GM18499 (cell line): ENCODE results near the gene TYROBP.
A peak's percentile ranks its signal among the peaks of the same experiment; 100 is the strongest.
"Not testable (repeated sequence)": the region's sequence is repeated elsewhere in the genome, so short reads cannot be mapped to it uniquely, and the experiment has no call there.

Experiments
- ATAC-seq: cut with Tn5 transposase; IDR thresholded peaks from one replicate; pipeline ENCODE4 v1.9.1; 2021; ENCODE audit warnings: moderate number of reproducible peaks; ENCODE audit not compliant: insufficient read depth, unreplicated experiment

Gene TYROBP

DNA sequence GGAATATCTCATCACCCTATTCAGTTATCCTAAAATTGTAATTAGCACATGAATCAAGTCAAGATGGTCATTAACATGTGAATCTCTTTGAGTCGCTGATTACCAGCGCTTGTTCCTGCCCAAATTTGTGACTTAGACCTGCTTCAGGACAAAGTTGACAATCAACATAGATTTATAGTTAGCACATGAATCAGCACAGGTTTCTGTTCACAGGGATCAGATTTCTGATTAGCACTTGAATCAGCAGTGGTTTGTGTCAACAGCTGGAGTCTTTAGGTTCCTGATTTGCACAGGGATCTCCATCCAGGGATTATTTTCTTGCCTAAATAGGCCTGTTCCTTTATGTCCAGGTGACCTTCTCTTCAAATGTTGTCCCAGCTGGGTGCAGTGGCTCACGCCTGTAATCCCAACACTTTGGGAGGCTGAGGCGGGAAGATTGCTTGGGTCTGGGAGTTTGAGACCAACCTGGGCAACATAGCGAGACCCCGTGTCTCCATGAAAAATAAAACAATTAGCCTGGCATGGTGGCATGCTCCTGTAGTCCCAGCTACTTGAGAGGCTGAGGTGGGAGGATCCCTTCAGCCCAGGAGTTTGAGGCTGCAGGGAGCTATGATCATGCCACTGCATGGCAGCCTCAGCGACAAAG is 24.3 kb upstream of the TYROBP start:
- no peak for ATAC-seq

DNA sequence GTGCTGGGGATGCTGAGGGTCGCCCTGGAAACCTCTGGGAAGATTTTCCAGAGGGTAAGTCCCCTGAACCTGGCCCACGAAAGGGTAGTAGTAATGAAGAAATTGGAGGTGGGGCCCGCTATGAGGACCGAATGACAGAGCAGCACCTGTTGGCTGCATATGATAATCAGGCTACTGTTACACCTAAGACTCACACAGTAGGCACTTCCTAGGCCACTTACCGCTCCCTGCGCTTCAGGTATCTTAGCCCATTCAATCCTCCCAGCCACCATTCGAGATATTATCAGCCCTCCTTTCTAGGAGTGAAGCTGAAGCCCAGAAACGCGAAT is 23.7 kb upstream of the TYROBP start:
- ATAC-seq = no peak

DNA sequence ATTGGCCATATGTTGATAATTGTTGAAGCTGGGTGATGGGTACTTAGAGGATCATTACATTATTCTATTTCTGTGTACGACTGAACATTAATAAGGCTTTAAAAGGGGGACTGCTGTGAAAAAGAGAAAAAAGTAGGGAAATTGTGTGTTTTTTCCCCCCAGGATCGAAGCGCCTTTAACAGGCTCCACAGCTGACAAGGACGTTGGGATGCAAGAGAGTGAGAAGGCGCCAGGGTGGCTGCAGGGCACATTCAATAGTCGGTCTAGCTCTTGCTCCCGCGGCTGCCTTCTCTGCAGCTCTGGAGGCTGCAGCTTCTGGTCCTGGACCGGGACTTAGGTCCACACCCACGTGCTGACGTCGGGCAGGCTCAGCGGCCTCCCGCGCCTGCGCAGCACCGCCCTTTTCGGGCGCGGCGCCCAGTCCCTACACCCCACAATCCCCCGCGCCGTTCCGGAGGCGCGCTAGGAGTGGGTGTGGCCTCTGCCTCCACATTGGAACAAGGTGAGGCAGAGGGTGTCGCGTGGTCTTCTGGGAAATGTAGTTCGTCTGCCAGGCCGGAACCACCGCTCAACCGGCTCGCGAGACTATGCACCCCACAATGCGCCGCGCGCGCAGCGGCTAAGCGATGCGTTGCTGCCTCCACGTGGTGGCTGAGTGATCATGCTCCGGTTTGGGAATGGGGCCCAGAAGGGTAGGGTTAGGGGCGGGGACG is 23.2 kb upstream of the TYROBP start:
- ATAC-seq = peak; percentile 85

DNA sequence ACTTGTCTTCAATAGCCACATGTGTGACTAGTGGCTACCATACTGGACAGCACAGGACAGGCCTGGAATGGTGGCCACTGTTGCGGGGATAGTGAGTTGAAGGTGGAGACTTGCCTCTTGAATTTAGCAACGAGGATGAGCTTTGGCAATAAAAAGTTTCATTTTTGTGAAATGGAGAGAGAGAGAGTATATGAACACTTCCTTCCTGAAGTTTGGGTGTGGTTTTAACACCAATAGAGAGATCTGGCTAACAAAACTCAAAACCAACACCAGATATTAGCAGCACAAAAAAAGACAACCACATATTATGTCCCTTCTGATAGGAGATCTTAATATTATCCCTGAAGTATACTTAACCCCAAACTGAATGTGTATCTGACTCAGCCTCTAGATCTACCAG is 21.8 kb upstream of the TYROBP start:
- no peak for ATAC-seq

DNA sequence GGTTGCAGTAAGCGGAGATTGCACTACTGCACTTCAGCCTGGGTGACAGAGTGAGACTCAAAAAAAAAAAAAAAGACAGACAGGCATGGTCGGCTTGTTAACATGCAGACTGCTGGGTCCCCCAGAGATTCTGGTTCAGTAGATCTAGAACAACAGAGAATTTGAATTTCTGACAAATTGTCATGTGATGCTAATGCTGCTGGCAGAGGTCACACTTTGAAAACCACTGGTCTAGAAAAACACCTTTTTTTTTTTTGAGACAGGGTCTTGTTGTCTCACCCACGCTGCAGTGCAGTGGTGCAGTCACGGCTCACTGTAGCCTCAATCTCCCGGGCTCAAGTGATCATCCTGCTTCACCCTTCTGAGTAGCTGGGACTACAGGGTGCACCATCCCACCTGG is 20.4 kb upstream of the TYROBP start:
- no peak for ATAC-seq

DNA sequence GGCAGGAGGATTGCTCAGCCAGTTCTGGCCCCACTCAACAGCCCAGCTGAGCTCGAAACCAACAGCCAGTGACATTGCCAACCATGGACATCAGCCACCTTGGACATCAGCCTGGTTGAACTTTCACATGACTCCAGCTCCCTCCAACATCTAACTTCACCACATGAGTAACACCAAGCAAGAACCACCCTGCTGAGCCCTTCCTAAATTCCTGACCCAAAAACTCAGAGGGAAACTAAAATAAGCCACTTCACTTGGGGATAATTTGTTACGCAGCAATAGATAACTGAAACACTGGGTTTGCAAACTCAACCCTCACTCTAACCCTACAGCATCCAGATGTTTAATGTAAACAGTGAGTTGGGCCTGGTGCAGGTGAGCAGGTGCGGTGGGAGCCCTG is 17.4 kb upstream of the TYROBP start:
- ATAC-seq = no peak

DNA sequence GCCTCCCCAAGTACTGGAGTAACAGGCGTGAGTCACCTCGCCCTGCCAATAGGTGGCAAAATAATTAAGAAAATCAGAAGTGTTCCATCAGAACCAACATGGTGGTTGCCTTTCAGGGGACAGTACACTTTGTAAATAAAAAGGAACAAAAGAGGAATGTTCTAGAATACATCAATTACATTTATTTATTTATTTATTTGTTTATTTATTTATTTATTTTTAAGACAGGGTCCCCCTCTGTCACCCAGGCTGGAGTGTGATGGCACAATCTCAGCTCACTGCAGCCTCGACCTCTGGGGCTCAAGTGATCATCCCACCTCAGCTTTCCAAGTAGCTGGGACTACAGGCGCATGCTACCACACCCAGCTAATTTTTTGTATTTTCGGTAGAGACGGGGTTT is 12.9 kb upstream of the TYROBP start:
- ATAC-seq = no peak

DNA sequence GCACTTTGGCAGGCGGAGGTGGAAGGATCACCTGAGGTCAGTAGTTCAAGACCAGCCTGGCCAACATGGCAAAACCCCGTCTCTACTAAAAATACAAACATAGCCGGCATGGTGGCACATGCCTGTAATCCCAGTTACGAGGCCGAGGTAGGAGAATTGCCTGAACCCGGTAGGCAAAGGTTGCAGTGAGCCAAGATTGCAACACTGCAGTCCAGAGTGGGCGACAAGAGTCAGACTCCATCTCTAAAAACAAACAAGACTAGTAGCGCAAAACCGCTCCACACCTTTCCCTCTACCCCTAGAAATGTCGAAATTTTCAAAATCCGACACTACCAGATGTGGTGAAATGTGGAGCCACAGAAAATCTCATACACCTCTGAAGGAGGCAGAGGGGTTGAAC is 11.2 kb upstream of the TYROBP start:
- no peak for ATAC-seq

DNA sequence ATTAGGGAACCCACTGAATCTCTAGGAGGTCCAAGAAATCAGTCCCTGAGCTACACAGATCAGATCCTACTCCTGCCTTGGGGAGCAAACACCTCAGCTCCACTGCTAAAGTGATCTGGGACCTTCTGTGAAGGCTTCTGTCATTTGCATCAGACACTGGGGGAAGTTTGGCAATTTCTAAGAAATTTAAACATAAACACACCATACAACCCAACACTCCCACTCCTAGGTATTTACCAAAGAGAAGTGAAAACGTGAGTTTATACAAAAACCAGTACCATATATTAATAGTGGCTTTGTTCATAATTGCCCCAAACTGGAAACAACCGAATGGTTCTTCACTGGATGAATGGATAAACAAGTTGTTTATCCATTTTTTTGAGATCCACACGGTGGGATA is 7.3 kb upstream of the TYROBP start:
- no peak for ATAC-seq

DNA sequence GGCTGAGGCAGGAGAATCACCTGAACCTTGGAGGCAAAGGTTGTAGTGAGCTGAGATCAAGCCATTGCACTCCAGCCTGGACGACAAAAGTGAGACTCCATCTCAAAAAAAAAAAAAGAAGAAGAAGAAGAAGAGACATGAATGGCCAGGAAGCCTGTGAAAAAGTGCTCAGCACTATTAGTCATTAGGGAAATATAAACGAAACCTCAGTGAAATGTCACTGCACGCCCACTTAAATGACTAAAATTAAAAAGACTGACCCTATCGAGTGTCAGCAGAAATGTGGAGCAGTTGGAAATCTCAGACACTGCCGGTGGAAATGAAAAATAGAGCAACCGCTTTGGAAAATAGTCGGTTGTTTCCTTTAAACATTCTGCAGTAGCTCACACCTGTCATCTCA is 5.5 kb upstream of the TYROBP start:
- no peak for ATAC-seq

DNA sequence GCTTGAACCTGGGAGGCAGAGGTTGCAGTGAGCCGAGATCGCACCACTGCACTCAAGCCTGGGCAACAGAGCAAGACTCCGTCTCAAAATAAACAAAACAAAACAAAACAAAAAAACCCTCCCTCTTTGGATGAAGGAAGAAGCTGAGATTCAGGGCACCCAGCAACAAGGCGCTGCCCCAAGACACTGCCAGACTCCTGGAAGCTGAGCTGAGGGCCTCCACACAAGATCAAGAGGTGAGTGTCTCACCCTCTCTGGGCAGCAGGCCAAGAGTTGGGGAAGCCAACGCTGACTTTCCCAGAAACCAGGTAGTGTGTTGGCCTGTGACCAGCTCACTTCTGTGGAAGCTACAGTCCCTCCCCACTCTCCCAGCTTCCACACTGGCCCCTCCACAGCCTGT is 3.7 kb upstream of the TYROBP start:
- ATAC-seq = no peak

DNA sequence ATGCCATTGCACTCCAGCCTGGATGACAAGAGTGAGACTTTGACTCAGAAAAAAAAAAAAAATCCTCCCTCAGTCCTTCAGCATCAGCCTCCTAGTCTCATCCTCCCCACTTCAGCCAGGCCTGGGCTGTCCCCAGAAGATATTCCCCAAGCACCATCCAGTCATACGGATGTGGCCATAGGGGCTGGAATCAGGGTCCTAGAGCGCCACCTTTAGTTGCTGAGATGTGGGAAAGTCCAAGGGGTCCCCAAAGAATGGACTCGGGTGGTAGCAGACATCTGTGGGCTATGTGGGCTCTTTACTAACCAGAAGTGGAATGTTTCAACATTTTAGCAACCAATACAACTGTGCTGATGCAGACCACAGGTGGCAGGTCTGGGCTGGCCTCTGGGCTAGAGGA is 3.1 kb upstream of the TYROBP start:
- ATAC-seq = no peak

DNA sequence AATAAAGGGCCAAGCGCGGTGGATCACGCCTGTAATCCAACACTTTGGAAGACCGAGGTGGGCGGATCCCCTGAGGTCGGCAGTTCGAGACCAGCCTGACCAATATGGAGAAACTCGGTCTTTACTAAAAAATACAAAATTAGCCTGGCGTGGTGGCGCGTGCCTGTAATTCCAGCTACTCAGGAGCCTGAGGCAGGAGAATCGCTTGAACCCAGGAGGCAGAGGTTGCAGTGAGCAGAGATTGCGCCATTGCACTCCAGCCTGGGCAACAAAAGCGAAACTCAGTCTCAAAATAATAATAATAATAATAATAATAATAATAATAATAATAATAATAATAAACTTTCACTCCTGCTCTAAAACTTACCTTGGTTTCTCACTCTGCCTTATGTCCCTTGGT is 2.3 kb upstream of the TYROBP start:
- ATAC-seq = not testable (repeated sequence)

DNA sequence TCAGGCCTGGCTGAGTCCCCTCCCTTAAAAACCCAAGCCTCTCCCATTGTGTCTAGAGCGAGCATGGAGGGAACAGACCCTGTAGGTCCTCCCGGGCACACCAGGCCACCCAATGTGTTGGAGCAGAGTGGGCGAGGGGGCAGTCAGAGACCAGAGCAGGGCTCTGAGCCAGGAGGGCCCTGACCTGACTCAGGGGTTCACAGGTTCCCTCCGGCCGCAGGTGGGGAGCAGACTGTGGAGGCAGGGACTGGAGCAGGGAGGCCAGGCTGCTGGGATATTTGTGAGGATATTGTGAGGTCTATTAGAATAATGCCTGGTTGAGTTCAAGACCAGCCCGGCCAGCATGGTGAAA is 1.6 kb upstream of the TYROBP start:
- no peak for ATAC-seq

DNA sequence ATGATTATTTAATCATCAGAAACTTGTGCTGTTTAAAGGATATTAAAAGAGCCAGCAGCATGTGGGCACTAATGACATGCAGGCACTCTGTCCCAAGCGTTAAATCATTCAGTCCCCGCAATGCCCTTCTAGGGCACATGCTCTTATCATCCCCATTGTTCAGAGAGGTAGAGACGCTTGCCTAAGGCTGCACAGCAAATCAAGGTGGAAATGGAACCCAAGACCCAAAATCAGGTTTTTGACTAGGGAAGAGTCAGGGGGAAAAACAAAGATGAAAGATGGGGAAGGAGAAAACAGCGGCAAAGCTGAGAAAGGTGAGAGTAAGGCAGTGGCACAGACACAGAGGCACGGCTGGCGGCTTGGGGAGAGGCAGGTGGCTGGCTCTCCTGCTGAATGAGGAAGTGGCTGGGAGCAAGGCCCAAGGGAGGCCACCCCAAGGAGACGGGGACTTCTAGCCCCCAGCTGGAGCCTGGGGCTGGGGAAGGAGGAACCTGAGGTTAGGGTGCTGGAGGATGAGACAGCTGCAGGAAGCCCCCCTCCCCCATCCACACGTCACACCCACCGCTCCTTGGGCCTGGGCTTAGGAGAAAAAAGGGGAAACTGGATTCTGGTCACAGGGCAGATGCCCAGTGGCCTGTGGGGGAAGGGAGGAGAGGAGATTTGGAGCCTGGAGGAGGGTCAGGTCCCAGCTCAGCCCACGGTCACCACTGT is 1.0 kb upstream of the TYROBP start:
- no peak for ATAC-seq

DNA sequence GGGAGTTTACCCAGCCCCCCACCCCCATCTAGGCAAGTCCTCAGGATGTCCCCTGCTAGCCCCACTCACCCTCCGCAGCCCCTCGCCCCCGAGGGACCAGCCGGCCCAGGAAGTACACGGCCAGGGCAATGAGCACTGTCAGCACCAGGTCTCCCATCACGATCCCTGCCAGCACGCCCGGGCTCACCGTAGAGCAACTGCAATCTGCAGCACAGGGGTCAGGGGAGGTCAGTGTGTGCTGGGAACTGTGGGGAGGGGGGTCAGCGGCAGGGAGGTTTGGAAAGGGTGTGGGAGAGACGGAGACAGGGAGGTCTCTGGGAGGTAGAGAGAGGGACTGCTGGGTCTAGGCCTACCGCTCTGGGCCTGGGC is 734 bp downstream of the TYROBP start:
- no peak for ATAC-seq

DNA sequence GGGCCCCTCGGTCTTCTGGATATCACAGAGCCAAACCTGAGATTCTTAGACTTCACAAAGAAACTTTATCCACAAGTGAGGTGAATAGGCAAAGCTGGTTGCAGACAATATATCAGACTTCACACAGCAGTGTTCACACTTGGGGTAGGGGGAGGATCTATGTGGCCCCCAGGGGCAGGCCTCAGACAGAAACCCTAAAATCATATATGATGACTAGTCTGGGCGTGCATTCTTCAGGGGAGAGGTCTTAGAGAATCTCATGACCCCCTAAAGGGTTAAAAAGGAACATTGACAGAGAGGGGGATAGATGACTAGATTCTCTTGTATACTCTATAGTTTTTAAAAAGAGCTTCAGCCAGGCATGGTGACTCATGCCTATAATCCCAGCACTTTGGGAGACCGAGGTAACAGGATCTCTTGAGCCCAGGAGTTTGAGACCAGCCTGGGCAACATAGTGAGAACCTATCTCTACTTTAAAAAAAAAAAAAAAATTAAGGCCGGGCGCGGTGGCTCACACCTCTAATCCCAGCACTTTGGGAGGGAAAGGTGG is 2.8 kb downstream of the TYROBP start:
- ATAC-seq = no peak

DNA sequence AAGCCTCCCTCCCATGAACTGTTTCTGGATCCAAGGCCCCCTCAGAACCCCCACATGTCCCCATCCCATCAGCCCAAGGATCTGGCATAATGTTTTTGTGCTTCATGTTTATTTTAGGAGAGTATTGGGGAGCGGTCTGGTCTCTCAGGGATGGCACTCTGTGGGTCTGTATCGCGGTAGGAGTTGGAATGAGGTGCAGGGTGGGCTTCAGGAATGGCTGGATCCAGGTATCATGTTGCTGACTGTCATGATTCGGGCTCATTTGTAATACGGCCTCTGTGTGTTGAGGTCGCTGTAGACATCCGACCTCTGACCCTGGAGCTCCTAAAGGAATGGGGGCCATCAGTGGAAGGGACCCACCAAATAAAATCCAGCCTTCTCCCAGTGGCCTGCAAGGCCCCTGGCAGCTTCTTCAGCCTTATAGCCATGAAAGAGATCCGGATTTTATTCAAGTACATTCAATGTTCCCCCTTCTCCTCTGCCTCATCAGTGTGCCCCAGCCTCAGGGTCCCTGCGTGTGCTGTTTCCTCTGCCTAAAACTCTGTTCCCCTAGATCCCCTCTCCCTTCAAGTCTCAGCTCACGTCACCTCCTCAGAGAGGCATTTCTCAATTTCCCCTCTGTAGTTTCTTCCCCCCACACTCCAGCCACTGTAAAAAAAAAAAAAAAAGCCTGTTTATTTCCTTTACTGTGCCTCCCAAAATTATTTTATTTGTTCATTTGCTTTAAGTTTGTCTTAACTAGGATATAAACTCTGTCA is 3.6 kb downstream of the TYROBP start:
- ATAC-seq = no peak

DNA sequence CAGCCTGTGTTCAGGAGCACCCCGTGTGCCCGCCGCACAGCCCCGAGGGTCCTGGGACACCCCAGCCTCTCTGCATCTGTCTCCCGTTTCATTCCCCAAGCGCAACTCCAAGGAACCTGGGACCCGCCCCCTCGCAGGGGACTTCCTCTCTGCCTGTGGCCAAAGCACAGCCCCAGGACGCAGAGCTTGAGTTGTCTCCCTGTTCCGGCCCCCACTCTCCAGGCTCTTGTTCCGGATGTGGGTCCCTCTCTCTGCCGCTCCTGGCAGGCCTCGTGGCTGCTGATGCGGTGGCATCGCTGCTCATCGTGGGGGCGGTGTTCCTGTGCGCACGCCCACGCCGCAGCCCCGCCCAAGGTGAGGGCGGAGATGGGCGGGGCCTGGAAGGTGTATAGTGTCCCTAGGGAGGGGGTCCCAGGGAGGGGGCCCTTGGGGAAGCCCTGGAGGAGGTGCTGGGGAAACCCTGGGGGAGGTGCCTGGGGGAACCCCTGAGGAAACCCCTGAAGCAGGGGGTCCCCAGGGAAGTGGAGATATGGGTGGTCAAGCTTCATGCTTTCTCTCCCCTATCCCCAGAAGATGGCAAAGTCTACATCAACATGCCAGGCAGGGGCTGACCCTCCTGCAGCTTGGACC is 4.4 kb downstream of the TYROBP start:
- ATAC-seq = no peak

DNA sequence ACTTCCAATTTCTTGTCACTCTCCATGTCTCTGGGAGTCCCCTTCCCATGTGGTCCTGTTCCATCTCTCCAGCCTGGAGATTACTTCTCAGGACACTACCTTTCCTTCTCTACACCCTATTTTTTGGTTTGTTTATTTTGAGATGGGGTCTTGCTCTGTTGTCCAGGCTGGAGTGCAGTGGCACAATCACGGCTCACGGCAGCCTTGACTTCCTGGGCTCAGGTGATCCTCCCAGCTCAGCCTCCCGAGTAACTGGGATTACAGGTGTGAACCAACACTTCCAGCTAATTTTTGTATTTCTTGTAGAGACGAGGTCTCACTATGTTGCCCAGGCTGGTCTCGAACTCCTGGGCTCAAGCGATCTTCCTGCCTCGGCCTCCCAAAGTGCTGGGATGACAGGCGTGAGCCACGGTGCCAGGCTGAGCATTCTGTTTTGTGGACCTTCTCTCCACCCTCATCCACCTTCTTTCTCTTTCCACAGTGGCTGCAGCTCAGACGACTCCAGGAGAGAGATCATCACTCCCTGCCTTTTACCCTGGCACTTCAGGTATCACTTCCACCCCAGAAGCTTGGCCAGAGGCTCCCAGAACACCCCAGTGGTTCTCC is 5.1 kb downstream of the TYROBP start:
- ATAC-seq = no peak
